Measurements from ENCODE around the gene SRPK2.

GRCh38 chr7:105084581-105084980 is 304.1 kb downstream of the SRPK2 start:
- TF ChIP-seq EZH2 (IDR thresholded peaks at IDR 0.05; ENCODE audit: borderline replicate concordance, low read length) (no peak), CTCF (IDR thresholded peaks at IDR 0.05; ENCODE audit: low read length) (no peak)

Measured in OCI-LY1 (cell line).